GM21360 (cell line): ENCODE data around the gene BRD1.
"Not testable (repeated sequence)": the region's sequence is repeated elsewhere in the genome, so short reads cannot be mapped to it uniquely, and the experiment has no call there.

Experiments
- ATAC-seq: cut with Tn5 transposase; IDR thresholded peaks from one replicate; pipeline ENCODE4 v1.9.1; 2021; ENCODE audit warnings: mild to moderate bottlenecking, moderate library complexity; ENCODE audit not compliant: unreplicated experiment

The BRD1 gene

DNA sequence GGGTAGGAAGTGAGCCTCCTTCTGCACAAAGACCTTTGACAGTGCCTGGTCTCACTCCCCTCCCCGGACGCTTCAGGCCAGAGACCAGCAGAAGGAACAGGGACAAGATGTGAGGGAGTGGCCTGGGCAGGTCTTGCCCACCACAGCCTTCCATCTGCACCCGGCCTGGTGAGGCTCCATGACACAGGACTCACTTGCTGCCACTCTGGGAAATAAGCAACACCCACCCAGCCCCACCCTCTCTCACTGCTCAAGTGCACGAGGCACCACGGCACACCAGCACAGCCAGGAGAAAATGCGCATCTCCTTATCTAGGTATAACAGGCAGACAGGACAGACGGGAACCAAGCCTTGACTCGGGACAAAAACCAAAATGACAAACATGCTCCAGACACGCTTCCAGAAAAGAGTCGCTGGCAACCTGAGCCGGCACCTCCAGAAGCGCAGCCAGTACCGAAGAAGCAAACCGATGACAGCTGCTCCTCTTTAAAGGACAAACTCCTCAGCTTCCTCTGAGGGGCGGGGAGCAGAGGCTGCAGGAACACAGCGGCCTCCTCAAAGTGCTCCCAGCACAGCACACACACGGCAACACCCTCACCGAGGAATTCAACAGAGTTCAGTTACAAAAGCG is 41.7 kb downstream of the BRD1 start:
- ATAC-seq: no peak

DNA sequence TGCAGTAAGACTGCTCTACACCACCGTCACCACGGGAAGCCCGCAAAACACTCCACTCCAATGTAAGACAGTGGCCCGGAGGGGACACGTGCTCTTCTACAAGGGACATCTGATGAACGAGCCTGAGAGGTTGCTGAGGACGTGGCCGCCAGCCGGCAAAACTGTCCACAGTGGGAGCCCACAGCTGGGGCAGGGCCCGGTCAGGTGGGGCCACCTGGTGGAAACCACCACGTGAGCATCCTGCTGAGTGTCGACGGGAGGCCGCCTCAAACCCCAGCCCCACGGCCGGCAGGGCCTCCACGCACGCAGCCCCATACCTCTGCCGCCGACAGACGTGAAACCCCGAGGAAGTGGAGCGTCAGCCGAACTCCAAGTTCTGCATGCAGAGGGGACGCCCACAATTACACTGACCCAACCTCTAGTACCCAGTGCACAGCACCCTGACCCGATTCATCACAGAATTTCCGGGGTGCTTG is 42.6 kb downstream of the BRD1 start:
- no peak for ATAC-seq

DNA sequence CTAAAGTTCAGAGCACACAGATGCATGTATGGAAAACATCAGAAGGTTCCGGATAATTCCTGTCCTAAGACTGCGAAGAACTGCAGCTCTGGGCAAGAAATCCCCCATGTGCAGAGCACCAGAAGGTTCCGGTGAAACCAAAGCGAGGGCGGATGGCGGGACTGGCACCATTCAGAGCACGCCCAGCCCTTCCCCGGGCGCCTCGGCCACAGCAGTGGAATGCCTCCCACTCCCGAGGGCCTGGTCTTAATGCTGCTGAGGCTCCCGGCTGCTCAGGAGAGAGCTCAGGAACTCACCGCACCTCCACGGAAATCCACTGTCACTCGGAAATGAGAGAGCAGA is 43.1 kb downstream of the BRD1 start:
- no peak for ATAC-seq

DNA sequence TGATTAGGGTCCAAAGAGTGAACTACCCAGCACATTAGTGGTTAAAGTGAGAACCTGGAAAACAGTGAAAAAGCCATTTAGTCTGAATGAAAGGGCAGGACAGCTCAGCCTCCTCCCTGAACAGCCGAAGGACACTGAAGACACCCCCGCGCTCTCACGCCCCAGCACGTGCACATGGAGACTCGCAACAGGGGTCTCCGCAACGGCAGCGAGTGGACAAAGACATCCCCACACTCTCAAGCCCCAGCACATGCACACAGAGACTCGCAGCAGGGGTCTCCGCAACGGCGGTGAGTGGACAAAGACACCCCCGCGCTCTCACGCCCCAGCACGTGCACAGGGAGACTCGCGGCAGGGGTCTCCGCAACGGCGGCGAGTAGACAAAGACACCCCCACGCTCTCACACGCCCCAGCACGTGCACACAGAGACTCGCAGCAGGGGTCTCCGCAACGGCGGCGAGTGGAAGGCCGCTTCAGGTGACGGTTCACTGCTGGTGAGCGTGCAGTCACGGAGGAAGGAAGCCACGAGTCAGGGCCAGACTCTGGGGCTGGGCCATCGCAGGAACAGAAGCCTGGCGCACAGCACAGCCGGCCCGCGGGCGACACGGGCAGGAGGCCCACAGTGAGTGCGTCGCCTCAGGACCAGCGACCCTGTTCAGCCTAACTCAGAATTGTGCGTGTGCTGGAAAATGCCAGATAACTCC is 43.6 kb downstream of the BRD1 start:
- no peak for ATAC-seq

DNA sequence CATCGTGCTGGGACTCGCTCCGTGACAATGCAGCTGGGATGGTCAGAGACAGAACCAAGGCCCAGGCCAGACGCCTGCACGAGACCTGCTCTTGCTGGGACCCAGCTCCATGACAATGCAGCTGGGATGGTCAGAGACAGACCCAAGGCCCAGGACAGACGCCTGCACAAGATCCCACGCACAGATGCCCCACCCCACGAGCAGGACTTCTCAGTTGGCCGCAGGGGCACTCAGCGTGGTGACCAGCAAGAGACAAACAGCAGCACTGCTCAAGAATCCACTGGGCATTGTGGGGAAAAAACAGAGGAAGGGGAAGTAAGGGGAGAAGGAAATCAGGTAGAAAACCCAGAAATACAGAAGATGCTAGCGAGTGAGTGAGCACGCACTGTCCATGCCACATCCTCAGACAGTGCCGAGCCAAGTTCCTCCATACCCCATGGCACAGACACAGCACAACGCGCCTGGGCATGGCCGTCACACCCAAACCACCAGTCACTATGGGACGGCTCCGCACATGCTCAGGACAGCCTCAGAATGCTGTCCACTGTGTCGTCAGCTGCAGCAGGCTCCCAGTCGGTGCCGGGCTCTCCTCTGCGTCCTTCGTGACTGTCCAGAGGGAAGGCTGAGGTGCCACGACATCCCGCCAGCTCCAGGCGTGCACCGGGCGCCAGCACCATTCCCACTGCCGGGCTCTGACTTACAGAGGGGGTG is 44.5 kb downstream of the BRD1 start:
- ATAC-seq: no peak

DNA sequence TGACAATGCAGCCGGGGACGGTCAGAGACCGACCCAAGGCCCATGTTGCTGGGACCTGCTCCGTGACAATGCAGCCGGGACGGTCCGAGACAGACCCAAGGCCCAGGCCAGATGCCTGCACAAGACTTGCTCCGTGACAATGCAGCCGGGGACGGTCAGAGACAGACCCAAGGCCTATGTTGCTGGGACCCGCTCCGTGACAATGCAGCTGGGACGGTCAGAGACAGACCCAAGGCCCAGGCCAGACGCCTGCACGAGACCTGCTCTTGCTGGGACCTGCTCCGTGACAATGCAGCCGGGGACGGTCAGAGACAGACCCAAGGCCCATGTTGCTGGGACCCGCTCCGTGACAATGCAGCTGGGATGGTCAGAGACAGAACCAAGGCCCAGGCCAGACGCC is 45.8 kb downstream of the BRD1 start:
- not testable (repeated sequence) for ATAC-seq

DNA sequence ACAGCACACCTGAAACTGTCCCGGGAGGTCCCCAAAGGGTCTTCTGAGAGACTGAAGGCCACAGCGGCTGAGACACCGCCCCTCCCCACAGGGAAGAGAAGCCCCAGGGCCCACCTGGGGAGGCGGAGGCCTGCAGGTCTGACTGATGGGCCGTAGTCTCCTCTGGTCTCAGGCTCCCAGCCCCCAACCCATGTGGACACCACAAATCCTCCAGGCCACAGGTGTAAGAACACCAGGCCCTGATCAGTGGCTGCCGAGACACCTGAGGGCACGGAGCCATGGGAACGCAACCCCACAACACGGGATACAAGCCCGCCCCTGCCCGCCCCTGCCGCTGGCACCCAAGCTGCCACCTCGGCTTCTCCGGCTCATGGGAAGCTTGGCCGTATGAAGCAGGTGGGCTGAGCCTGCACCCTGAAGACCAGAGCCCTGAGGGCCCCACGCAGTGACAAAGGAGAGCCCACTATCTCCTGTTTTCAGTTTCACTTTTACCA is 46.3 kb downstream of the BRD1 start:
- ATAC-seq: no peak

DNA sequence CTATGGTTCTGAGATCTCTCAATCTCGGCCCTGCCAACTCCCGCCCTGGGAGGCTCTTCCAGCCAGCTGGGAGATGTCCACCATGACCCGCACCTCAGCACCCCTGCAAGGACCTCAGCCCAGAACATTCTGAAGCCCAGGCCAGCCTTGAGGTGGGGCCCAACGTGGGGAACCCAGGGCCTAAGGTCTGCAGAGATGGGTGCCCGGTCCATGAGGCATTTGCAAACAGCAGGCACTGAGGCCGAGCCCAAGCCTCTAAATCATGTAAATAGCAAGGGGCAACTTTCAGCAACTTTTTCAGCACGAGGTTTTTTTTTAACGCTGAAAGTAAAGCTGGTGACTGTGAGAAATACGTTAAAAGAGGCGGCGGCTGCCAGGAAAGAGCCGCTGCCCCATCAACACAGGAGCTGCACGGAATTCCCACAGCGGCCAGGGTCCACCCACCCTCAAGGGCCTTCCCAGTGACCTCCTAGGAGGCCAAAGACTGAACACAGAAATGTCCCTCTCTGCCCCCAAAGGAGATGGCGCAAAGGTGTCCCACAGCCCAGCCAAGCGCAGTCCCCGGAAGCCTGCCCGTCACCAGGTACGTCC is 46.9 kb downstream of the BRD1 start:
- no peak for ATAC-seq

DNA sequence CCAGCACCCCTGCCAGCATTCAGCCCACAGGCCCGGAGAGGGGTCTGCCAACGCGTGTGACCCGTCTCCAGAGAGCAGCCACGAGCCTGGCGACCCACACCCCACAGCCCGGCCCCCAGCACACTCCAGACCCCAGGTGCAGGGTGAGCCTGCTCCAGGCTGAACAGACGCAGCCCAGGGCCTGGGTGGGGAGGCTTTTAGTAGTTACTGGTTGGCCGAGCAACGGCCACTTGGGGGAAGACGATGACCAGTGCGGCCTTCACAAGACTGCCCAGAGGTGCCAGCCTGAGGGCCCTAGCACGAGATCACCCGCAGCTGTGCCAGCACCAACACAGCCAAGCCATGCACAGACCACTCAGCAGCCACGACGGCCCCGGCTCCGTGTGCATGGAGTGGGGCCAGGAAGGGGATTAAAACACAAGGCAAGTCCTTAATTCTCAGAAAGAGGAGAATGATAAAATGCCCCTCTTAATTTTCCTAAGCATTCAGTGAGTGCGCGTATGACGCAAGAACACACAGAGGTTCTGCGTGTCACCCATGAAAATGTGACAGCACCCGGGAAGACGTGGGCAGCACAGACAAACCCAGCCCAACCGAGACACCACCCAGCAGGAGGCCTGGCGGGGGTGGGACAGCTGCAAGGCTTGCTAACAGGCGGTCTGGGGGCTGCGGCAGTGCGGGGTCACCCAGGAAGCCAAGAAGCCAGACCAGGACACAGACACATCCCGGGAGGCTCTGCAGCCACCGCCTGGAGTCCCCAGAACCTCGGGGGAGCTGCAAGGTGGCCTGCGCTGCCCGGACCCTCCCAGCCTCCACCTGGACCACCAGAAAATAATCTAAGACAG is 47.6 kb downstream of the BRD1 start:
- no peak for ATAC-seq

DNA sequence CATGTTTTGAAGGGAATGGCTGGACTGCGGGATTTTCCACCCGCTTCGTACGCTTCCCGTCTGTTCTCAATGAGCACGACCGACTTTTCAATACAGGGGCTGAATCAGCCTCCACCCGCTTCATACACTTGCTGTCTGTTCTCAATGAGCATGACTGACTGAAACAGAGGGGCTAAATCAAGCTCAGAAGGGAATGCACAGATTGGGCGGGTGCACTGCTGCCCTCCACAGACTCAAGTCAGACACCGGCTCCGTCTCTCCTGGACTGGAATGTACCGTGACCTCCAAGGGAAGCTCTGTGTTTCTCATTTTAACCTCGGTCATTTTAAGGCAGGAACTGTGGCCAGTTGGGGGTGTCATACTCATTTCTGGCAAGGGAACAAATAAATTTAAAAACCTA is 48.5 kb downstream of the BRD1 start:
- no peak for ATAC-seq

DNA sequence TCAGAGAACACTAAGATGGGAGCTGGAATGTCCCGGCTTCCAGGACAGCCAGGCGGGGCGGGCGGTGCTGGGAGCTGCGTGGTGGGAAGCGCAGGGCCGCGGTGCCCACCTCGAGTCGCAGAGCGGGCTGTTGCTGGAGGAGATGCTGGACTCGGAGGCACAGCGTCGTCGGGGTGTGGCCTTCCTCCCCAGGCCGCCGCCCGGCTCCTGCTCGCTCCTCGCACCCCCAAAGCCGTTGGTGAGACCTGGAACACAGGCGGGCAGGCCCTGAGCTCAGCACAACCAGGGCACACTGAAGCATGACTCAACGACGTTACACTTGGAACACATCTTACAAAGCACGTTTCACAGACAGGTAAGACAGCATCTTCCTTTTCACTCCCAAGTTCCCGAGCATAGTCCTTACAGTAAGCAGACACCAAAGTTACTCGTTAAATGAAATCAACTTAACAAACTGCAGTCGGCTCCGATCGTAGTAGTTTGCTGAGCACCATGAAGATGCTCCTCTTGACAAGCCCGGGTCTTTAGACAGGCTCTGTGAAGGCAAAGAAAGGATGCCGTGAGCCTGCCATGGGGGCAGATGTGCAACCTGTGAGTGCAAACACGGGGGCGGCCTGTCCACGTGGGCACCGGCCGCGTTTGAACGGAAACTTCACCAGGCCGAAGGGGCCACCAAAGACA is 50.0 kb downstream of the BRD1 start:
- no peak for ATAC-seq

DNA sequence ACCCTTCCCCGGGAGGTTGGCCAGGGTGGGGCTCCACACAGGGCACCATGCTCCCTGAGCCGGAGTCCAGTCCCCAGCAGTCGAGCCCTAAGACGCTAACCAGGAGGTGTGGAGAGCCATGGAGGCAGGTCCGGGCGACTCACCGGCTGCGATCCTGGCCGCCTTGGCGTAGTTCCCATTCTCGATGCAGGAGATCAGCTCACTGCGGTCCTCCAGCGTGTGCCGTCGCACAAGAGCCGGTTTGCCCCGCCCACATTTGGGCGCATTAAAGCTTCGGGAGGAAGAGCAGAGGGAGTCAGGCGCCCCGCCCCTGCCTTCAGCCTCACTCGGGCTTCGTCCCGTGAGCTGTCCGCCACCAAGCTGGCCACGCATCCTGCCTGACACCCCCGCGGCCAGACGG is 50.8 kb downstream of the BRD1 start:
- ATAC-seq: no peak

DNA sequence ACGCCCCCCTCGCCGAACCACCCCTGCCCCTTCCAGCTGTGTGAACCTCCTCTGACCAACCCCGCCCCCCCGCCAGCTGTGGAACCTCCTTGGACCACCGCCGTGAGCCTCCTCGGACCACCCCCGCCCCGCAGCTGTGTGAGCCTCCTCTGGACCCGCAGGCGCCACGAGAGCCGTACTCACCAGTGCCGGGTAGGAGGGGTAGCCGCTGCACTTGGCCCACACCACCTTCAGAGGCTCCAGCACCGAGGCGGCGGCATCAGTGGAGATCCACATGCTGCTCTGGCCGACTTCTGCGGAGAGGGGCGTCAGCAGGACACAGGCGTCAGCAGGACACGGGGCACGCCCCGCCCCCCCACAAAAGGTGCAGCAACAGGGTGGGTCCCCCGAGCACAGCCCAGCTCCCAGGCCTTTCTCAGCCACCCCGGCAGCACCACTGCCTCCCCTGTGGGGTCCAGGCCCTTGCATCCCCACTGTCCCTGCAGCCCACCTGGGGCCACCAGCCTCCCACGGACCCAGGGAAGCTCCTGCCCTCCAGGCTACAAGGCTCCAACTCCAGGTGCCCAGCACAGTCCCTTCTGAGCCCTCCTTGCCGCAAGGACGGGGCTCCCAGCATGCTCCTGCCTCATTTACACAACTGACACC is 51.7 kb downstream of the BRD1 start:
- no peak for ATAC-seq

DNA sequence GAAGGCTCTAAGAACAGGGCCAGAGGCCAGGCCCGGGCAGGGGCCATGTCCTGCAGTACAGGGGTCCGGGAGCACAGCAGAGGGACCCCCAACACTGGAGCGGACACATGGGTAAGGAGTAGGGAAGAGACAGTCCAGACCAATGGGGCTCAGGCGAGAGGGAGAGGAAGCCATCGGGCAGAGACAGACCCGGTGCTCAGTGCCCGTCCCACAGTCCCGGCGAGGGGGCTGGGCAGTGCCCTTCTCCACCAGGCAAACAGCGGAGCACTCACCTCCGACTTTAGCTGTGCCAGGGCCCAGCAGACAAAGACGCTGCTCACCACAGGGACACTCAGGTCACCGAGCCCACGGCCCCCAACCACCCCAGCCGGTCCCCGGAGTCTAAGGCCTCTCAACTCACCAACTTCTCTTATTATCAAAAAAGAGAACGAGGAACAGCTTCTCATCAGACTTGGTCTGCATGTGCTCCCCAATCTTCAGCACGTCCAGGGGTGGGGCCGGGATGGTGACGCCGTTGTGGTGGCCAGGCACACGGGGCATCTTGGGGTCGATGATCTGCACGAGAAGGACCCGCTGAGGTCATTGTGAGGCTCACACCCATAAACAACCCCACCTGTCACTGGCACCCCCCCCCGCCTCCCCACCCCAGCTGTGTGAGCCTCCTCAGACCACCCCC is 52.3 kb downstream of the BRD1 start:
- ATAC-seq: no peak

DNA sequence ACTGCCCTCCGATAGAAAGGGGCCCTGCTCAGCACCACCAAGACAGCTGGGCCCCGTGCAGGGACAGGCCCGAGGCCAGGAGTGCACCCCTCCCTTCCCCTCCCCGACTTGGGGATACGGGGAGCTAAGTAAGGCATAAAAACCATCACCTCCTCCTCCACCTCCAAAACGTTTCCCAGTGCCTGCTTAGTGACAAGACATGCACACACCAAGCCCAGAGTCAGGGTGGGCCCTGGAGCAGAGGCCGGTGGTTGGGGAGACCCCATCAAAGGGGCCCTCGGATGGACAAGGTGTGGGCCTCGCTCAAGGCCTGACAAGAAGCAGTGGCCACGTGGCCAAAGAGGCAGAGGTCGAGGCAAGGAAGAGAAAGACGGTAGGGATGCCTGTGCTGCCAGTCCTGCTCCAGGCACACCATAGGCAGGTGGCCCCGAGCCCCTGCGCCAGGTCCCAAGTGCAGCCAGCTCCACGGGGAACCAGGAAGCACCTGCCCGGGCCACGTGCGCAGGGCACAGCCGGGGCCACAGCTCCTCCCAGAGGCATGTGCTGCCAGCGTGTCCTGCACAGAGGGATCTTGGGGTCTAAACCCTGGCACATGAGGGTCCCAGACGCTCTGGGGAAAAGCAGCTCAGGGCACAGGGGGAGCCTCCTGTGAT is 53.0 kb downstream of the BRD1 start:
- ATAC-seq: no peak

DNA sequence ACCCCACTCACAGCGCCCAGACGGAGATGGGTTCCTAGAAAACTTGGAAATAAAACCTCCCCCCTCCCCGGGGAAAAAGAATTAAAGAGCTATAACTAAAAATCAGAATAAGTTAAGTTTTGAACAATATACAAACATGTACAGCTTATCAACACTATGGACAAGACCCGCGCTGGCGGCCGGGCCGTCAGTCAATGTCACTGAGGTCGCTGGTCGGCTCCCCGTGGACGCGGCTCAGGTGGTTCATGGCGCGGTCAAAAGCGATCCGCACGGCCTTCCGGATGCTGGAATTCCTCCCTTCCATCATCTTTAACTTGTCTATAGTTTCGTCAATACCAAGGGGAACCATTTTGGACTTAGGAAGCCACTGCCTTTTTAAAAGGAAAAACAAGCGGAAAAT is 53.6 kb downstream of the BRD1 start:
- no peak for ATAC-seq

DNA sequence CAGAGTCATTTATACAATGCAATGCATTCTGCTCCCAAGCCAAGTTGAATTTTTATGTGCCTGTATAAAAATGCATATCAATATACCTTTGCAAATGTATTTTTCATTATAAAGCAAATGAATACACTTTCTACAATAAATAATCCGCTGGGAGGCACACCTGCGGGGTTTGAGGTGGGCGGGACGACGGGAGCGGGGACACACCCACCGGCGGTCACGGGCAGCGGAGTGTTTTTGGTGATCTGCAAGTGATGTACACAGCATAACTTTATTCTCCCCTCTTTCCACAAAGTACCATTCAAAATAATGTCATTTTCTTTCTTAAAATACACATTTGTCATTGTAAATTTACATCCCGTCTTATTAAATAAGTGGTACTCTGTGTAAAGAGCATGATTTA is 54.1 kb downstream of the BRD1 start:
- ATAC-seq: no peak

DNA sequence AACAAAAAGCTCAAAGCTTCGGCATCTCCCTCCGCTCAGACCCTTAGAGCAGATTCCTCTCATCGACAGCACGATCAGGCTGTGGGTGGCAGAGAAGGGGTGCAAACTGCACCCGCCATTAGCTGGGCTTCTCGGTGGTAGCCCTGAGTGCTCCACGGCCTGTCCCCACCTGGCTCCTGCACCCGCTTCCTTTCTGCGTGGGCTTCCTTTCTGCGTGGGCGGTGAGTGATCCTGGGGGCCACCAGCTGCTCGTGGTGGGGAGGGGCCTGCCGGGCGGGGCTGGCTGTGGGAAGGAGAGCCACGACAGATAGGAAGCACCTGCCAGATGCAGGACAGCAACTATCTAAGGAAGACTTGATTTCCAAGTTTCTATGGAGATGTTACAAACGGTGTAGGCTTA is 55.0 kb downstream of the BRD1 start:
- ATAC-seq: no peak
